HG03025 (cell line): Measurements from ENCODE around the gene TGFBR3.

Source experiments
- ATAC-seq: cut with Tn5 transposase; IDR thresholded peaks from one replicate; pipeline ENCODE4 v1.9.1; 2021; ENCODE audit warnings: mild to moderate bottlenecking, moderate library complexity; ENCODE audit not compliant: unreplicated experiment, low FRiP score

The TGFBR3 gene

GRCh38 chr1:91827459-91828321 is 58.3 kb downstream of the TGFBR3 start:
- ATAC-seq: no peak

- ATAC-seq: no peak
These were observed 58.9 kb downstream of the TGFBR3 start for GRCh38 chr1:91827087-91827458.

- no peak for ATAC-seq
These were observed 59.3 kb downstream of the TGFBR3 start for GRCh38 chr1:91826649-91827048.

- ATAC-seq: no peak
These were observed 59.7 kb downstream of the TGFBR3 start for GRCh38 chr1:91826248-91826647.

- ATAC-seq: no peak
These were observed 64.7 kb downstream of the TGFBR3 start for GRCh38 chr1:91821126-91821868.

GRCh38 chr1:91819038-91819788 is 66.7 kb downstream of the TGFBR3 start:
- no peak for ATAC-seq

- ATAC-seq: no peak
These were observed 67.3 kb downstream of the TGFBR3 start for GRCh38 chr1:91818713-91818975.

- no peak for ATAC-seq
These were observed 68.6 kb downstream of the TGFBR3 start for GRCh38 chr1:91817211-91817905.

- ATAC-seq: no peak
These were observed 69.9 kb downstream of the TGFBR3 start for GRCh38 chr1:91816031-91816430.

GRCh38 chr1:91814448-91814847 is 71.5 kb downstream of the TGFBR3 start:
- ATAC-seq: no peak

GRCh38 chr1:91813813-91814212 is 72.1 kb downstream of the TGFBR3 start:
- no peak for ATAC-seq

- no peak for ATAC-seq
These were observed 74.5 kb downstream of the TGFBR3 start for GRCh38 chr1:91811363-91812025.

- no peak for ATAC-seq
These were observed 76.6 kb downstream of the TGFBR3 start for GRCh38 chr1:91809317-91809716.

- ATAC-seq: no peak
These were observed 77.9 kb downstream of the TGFBR3 start for GRCh38 chr1:91807921-91808620.

- no peak for ATAC-seq
These were observed 78.9 kb downstream of the TGFBR3 start for GRCh38 chr1:91806769-91807700.

GRCh38 chr1:91806181-91806768 is 79.7 kb downstream of the TGFBR3 start:
- ATAC-seq: no peak

- ATAC-seq: no peak
These were observed 80.6 kb downstream of the TGFBR3 start for GRCh38 chr1:91805311-91805801.

- peak; percentile 21 for ATAC-seq
These were observed 81.4 kb downstream of the TGFBR3 start for GRCh38 chr1:91804546-91805023.
